B cell (primary cell): ENCODE results near the gene RCC2. TPM values are rescaled to one million over a fixed set of nuclear protein-coding genes. Genes with fewer than 3 reads are reported as not detected.

Experiments
- ATAC-seq: fragments of 200-7000 bp; cut with Tn5 transposase; one replicate; pipeline ENCODE4 v1.10.0; 2021; ENCODE audit warnings: low read depth, mild to moderate bottlenecking, moderate number of reproducible peaks, moderate library complexity
- CTCF ChIA-PET: fragments of 350-600 bp; sonication (Branson Sonifier 250); formaldehyde crosslinking; loops from one replicate; lab custom pipeline; 2021; ENCODE audit warnings: antibody characterized with exemption, inconsistent platforms; lab: Charles Lee
- POLR2A ChIA-PET: fragments of 350-600 bp; sonication (Branson Sonifier 250); formaldehyde crosslinking; loops from one replicate; lab custom pipeline; 2021; ENCODE audit warnings: antibody characterized with exemption; lab: Charles Lee
- DNase-seq: peaks from one replicate; pipeline ENCODE4 v3.0.0; 2013
- H2AFZ ChIP-seq: 2 replicates; pipeline ENCODE4 v1.6.1; 2012; ENCODE audit warnings: mild to moderate bottlenecking, low read depth, low read length; ENCODE audit not compliant: insufficient read depth, poor library complexity, severe bottlenecking
- H3K27ac ChIP-seq, 2 donors: 1 replicate in 1 of 2; 2 replicates in 1 of 2; pipeline ENCODE4 v1.5.1; 2012 to 2013; ENCODE audit warnings: low read length in 2 of 2, mild to moderate bottlenecking in 2 of 2, moderate library complexity in 1 of 2
- H3K27me3 ChIP-seq, 4 experiments: fragments of 200-600 bp in 1 of 4; sonication (generic) in 1 of 4; replicated peaks in 1 of 4; 1 replicate in 2 of 4; 2 replicates in 2 of 4; pipeline versions ENCODE4 v1.6.1 to v1.7.0; 2013 to 2016; ENCODE audit warnings: low read length in 3 of 4, mild to moderate bottlenecking in 2 of 4, mixed read lengths in 1 of 4, moderate library complexity in 1 of 4; ENCODE audit not compliant: insufficient read depth in 4 of 4, control insufficient read depth in 3 of 4; ENCODE audit errors: control extremely low read depth in 1 of 4
- H3K36me3 ChIP-seq, 2 experiments: replicated peaks in 1 of 2; 1 replicate in 1 of 2; 2 replicates in 1 of 2; pipeline versions ENCODE4 v1.6.1 to v1.7.1; 2013; ENCODE audit warnings: low read length in 1 of 2; ENCODE audit not compliant: insufficient read depth in 2 of 2, control insufficient read depth in 1 of 2; ENCODE audit errors: control extremely low read depth in 1 of 2, extremely low read depth in 1 of 2
- H3K4me1 ChIP-seq, 2 donors: fragments of 200-600 bp in 1 of 2; sonication (generic) in 1 of 2; 1 replicate in 1 of 2; 2 replicates in 1 of 2; pipeline versions ENCODE4 v1.5.1 to v1.6.1; 2013 to 2017; ENCODE audit warnings: low read length in 2 of 2; ENCODE audit not compliant: control insufficient read depth in 2 of 2, insufficient read depth in 2 of 2
- H3K4me2 ChIP-seq: replicated peaks from 2 replicates; pipeline ENCODE3; 2012; ENCODE audit warnings: mild to moderate bottlenecking, low read depth, low read length; ENCODE audit not compliant: poor library complexity, severe bottlenecking
- H3K4me3 ChIP-seq, 5 experiments: fragments of 200-600 bp in 1 of 5; sonication (generic) in 1 of 5; 1 replicate in 3 of 5; 2 replicates in 2 of 5; pipeline versions ENCODE4 v1.5.1 to v1.7.0; 2011 to 2016; ENCODE audit warnings: low read length in 4 of 5, mild to moderate bottlenecking in 4 of 5, low read depth in 2 of 5, control low read depth in 1 of 5, moderate library complexity in 1 of 5; ENCODE audit not compliant: insufficient read depth in 1 of 5; ENCODE audit errors: control extremely low read depth in 1 of 5, extremely low read depth in 1 of 5
- H3K79me2 ChIP-seq: fragments of 200-600 bp; sonication (generic); one replicate; pipeline ENCODE4 v1.6.0; 2016; ENCODE audit warnings: low read length; ENCODE audit not compliant: control insufficient read depth, insufficient read depth
- H3K9ac ChIP-seq: fragments of 200-600 bp; sonication (generic); 2 replicates; pipeline ENCODE4 v1.6.1; 2017; ENCODE audit warnings: mild to moderate bottlenecking, low read length, moderate library complexity
- H3K9me3 ChIP-seq, 3 donors: one replicate each; pipeline versions ENCODE4 v1.6.1 to v1.7.1; 2013; ENCODE audit warnings: low read length in 2 of 3; ENCODE audit not compliant: control insufficient read depth in 2 of 3, insufficient read depth in 1 of 3; ENCODE audit errors: control extremely low read depth in 1 of 3
- H4K20me1 ChIP-seq: 2 replicates; pipeline ENCODE4 v1.6.0; 2012; ENCODE audit warnings: mild to moderate bottlenecking, low read length; ENCODE audit not compliant: insufficient read depth, control insufficient read depth, poor library complexity, severe bottlenecking
- H3K27ac Mint-ChIP-seq: one replicate; pipeline ENCODE4 v1.8.0; 2021; ENCODE audit warnings: mixed read lengths
- H3K27me3 Mint-ChIP-seq: one replicate; pipeline ENCODE4 v1.8.0; 2021; ENCODE audit warnings: mixed read lengths
- H3K4me1 Mint-ChIP-seq: one replicate; pipeline ENCODE4 v1.8.0; 2021; ENCODE audit warnings: mixed read lengths
- H3K4me3 Mint-ChIP-seq: one replicate; pipeline ENCODE4 v1.8.0; 2021; ENCODE audit warnings: mixed read lengths
- H3K9me3 Mint-ChIP-seq: one replicate; pipeline ENCODE4 v1.8.0; 2022; ENCODE audit warnings: mixed read lengths; ENCODE audit not compliant: insufficient read depth
- EZH2 ChIP-seq: IDR thresholded peaks from 2 replicates; pipeline ENCODE4 v1.6.1; 2012; ENCODE audit warnings: borderline replicate concordance, low read depth, mild to moderate bottlenecking, moderate library complexity, low read length; ENCODE audit not compliant: insufficient read depth, poor library complexity, severe bottlenecking
- WGBS: methylation state at CpG from one replicate; pipeline ENCODE4 v1.1.5; 2013; ENCODE audit warnings: missing lambda C conversion rate; ENCODE audit not compliant: insufficient coverage; 5-methylcytosine and 5-hydroxymethylcytosine counted together
- intact Hi-C: fragments of 100-400 bp; cut with micrococcal nuclease; formaldehyde crosslinking; loops from one replicate; pipeline ENCODE4 v1.10.0; 2022
- polyA plus RNA-seq: library from polyadenylated mRNA; depleted of rRNA; stranded (reverse); fragments of >200 nt; gene quantifications from 2 replicates; pipeline ENCODE4 v1.2.3, GENCODE V29; 2012
- total RNA-seq, 2 donors: library from RNA; stranded (reverse); fragments of 120-200 nt in 1 of 2; gene quantifications; 1 replicate in 1 of 2; 2 replicates in 1 of 2; pipeline versions ENCODE4 v1.2.3 to v1.2.4, GENCODE V29; 2013 to 2022
- TF ChIP-seq, protein P1 (sequence below): fragments of 200-600 bp; IDR thresholded peaks from one replicate; pipeline ENCODE4 v1.8.0; 2022; ENCODE audit warnings: antibody characterized with exemption, mild to moderate bottlenecking

Gene RCC2
- total and polyA plus RNA-seq, 2 donors (not counting 1 experiment from before 2014, with no cell fraction given) = 48.9 to 76.9 TPM

DNA sequence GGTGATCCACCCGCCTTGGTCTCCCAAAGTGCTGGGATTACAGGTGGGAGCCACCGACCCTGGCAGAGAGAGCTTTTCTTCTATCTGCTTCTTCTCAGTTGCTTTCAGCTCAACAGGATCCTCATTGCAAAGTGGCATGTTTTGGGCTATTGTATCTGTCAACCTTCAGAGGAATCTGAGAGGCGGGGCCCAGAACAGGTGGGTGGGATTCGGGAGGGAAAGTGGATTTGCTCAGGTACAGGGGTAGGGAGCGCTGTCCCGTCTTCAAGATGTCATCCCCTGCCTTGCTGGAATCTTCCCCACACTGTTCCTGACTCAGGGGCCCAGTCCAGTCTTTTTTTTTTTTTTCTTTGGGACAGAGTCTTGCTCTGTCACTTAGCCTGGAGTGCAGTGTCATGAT, 26.9 kb upstream of the RCC2 start:
- Histone ChIP-seq H4K20me1 (no peaks in the 10 kb centered on the region), H3K4me1 (no peaks in the 10 kb centered on the region), H3K27ac (no peak overlapping the region), H3K9me3 (no peaks in the 10 kb centered on the region), H3K4me2 (no peak overlapping the region), H2AFZ (no peak overlapping the region), H3K36me3 (no peaks in the 10 kb centered on the region), H3K4me3 (no peak overlapping the region), H3K9ac (no peak overlapping the region), H3K27me3 (no peaks in the 10 kb centered on the region), H3K79me2 (no peaks in the 10 kb centered on the region)
- Mint-ChIP-seq H3K4me3 (no peak overlapping the region), H3K9me3 (no peaks in the 10 kb centered on the region), H3K27ac (no peak overlapping the region), H3K4me1 (no peaks in the 10 kb centered on the region), H3K27me3 (peaks cover 4% of the 10 kb centered on the region)
- TF ChIP-seq, protein P1, sequence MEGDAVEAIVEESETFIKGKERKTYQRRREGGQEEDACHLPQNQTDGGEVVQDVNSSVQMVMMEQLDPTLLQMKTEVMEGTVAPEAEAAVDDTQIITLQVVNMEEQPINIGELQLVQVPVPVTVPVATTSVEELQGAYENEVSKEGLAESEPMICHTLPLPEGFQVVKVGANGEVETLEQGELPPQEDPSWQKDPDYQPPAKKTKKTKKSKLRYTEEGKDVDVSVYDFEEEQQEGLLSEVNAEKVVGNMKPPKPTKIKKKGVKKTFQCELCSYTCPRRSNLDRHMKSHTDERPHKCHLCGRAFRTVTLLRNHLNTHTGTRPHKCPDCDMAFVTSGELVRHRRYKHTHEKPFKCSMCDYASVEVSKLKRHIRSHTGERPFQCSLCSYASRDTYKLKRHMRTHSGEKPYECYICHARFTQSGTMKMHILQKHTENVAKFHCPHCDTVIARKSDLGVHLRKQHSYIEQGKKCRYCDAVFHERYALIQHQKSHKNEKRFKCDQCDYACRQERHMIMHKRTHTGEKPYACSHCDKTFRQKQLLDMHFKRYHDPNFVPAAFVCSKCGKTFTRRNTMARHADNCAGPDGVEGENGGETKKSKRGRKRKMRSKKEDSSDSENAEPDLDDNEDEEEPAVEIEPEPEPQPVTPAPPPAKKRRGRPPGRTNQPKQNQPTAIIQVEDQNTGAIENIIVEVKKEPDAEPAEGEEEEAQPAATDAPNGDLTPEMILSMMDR = no peak
- no peak for TF ChIP-seq EZH2
- no peak for DNase-seq
- POLR2A ChIA-PET = no interaction called here
- intact Hi-C loops = no loop called here
- WGBS = 74% methylated on average over 5 of the region's 6 CpGs
- ATAC-seq = no peak
- CTCF ChIA-PET = no interaction called here

DNA sequence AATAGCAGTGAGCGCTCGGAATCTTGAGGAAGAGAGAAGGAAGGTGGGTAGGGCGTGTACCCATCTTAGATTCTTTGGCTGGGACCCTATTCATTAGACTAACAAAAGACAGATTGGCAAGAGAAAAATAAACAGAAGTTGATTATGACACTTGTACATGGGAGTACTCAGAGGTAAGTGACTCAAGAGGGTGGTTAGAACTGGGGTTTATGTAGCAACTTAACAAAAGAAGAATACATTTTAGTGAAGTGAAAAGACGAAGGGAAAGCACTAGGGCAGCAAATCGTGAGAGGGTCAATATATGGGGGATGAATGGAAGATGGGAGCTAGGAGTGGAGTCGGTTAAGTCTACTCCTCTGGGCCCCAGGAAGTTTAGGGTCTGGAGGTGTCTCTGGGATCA, 25.8 kb upstream of the RCC2 start:
- H3K27me3 ChIP-seq = no peaks in the 10 kb centered on the region
- Mint-ChIP-seq H3K4me3 (no peak overlapping the region), H3K27ac (no peak overlapping the region), H3K4me1 (no peaks in the 10 kb centered on the region), H3K27me3 (peaks cover 4% of the 10 kb centered on the region), H3K9me3 (no peaks in the 10 kb centered on the region)
- ATAC-seq = no peak
- H2AFZ ChIP-seq = no peak overlapping the region
- no peaks in the 10 kb centered on the region for H3K9me3 ChIP-seq
- intact Hi-C loops = no loop called here
- no peaks in the 10 kb centered on the region for H3K4me1 ChIP-seq
- no peaks in the 10 kb centered on the region for H4K20me1 ChIP-seq
- H3K79me2 ChIP-seq = no peaks in the 10 kb centered on the region
- 91% methylated on average over 3 of the region's 6 CpGs for whole genome bisulfite sequencing
- no peaks in the 10 kb centered on the region for H3K36me3 ChIP-seq
- ChIA-PET POLR2A (interaction anchor here (0.7 kb wide), 1 partner anchor 27 kb away, joined by 4 read pairs; no protein-coding TSS in a partner anchor), CTCF (no interaction called here)
- TF ChIP-seq EZH2 = no peak
- TF ChIP-seq, protein P1 = no peak
- DNase-seq = no peak
- H3K9ac ChIP-seq = no peak overlapping the region
- H3K4me3 ChIP-seq = no peak overlapping the region
- H3K4me2 ChIP-seq = no peak overlapping the region
- H3K27ac ChIP-seq = no peak overlapping the region
